ENCODE measurements around the gene CRABP2. TPM values are rescaled to one million over a fixed set of nuclear protein-coding genes. Genes with fewer than 3 reads are reported as not detected.

Gene CRABP2
- polyA plus RNA-seq, 1 of the 3 experiments (the other 2 are of a cell fraction): 42.1 TPM

GRCh38 chr1:156743367-156744302 is 38.3 kb upstream of the CRABP2 start:
- peaks cover 18 to 47% of the 10 kb centered on the region in 2 experiments for H3K36me3 ChIP-seq (replicated peaks in 1 of 2; ENCODE audit: control insufficient read depth in 1 of 2, insufficient read depth in 2 of 2, low read length in 1 of 2)
- H3K4me2 ChIP-seq: no peak overlapping the region
- no peak overlapping the region for H3K9ac ChIP-seq
- no peak for DNase-seq
- POLR2A ChIA-PET: no interaction called here
- TF ChIP-seq NRF1 (IDR thresholded peaks at IDR 0.05; ENCODE audit: low read depth, low read length) (no peak), ELF1 (IDR thresholded peaks at IDR 0.05) (no peak)
- no peak overlapping the region for H2AFZ ChIP-seq (ENCODE audit: low read depth)
- H3K9me3 ChIP-seq: no peaks in the 10 kb centered on the region
- no peak overlapping the region for H3K4me3 ChIP-seq (ENCODE audit: low read depth in 2 of 2, low read length in 1 of 2)
- H3K27me3 ChIP-seq (ENCODE audit: insufficient read depth): no peaks in the 10 kb centered on the region
- peak overlapping the region in 1 of 2 experiments; percentile 82; a peak in 1 of 4 replicates for H3K27ac ChIP-seq (ENCODE audit: low read depth in 2 of 2, low read length in 1 of 2)
- peaks cover 29 to 38% of the 10 kb centered on the region in 2 experiments for H3K4me1 ChIP-seq (ENCODE audit: control insufficient read depth in 1 of 2, insufficient read depth in 2 of 2, low read depth in 1 of 2, low read length in 1 of 2)
- H4K20me1 ChIP-seq (ENCODE audit: insufficient read depth): no peaks in the 10 kb centered on the region
- CTCF ChIA-PET: interaction anchor here (1.7 to 8.6 kb wide), 2 partner anchors 18 to 54 kb away, joined by 6 to 42 read pairs; no protein-coding TSS in a partner anchor
- H3F3A ChIP-seq (replicated peaks; ENCODE audit: insufficient read depth): peaks cover 47% of the 10 kb centered on the region
- no peaks in the 10 kb centered on the region for H3K9me2 ChIP-seq
- WGBS (ENCODE audit: low lambda C conversion rate): 95% methylated on average over 11 of the region's 14 CpGs
- peaks cover 66% of the 10 kb centered on the region for H3K79me2 ChIP-seq (ENCODE audit: insufficient read depth)

GRCh38 chr1:156742801-156743200 is 37.4 kb upstream of the CRABP2 start:
- H3K36me3 ChIP-seq (replicated peaks in 1 of 2; ENCODE audit: control insufficient read depth in 1 of 2, insufficient read depth in 2 of 2, low read length in 1 of 2): peaks cover 20 to 55% of the 10 kb centered on the region in 2 experiments
- H3K4me1 ChIP-seq (ENCODE audit: control insufficient read depth in 1 of 2, insufficient read depth in 2 of 2, low read depth in 1 of 2, low read length in 1 of 2): peaks cover 21 to 30% of the 10 kb centered on the region in 2 experiments
- H3K9ac ChIP-seq: no peak overlapping the region
- no peaks in the 10 kb centered on the region for H4K20me1 ChIP-seq (ENCODE audit: insufficient read depth)
- peaks cover 60% of the 10 kb centered on the region for H3K79me2 ChIP-seq (ENCODE audit: insufficient read depth)
- H3F3A ChIP-seq (replicated peaks; ENCODE audit: insufficient read depth): peaks cover 38% of the 10 kb centered on the region
- no peak overlapping the region for H3K4me3 ChIP-seq (ENCODE audit: low read depth in 2 of 2, low read length in 1 of 2)
- H2AFZ ChIP-seq (ENCODE audit: low read depth): no peak overlapping the region
- H3K9me3 ChIP-seq: no peaks in the 10 kb centered on the region
- H3K9me2 ChIP-seq: no peaks in the 10 kb centered on the region
- no peak for DNase-seq
- no peak overlapping the region for H3K4me2 ChIP-seq
- peak overlapping the region in 1 of 2 experiments; percentile 82; a peak in 3 of 4 replicates for H3K27ac ChIP-seq (ENCODE audit: low read depth in 2 of 2, low read length in 1 of 2)
- WGBS (ENCODE audit: low lambda C conversion rate): 93% methylated on average over 2 of the region's 4 CpGs
- CTCF ChIA-PET: interaction anchor here (1.7 to 8.6 kb wide), 4 partner anchors 14 to 96 kb away, joined by 4 to 42 read pairs (median 14); partner anchors contain the start of genes ISG20L2 and METTL25B
- H3K27me3 ChIP-seq (ENCODE audit: insufficient read depth): no peaks in the 10 kb centered on the region
- POLR2A ChIA-PET: no interaction called here
- TF ChIP-seq RCOR1 (IDR thresholded peaks at IDR 0.05; ENCODE audit: low read length): no peak
- no peak for TF ChIP-seq CTCF (IDR thresholded peaks at IDR 0.05)
- no peak for TF ChIP-seq USF2 (IDR thresholded peaks at IDR 0.05; ENCODE audit: borderline replicate concordance, low read depth, low read length)
- no peak for TF ChIP-seq IRF3 (IDR thresholded peaks at IDR 0.05; ENCODE audit: low read depth, low read length)
- no peak for TF ChIP-seq NRF1 (IDR thresholded peaks at IDR 0.05; ENCODE audit: low read depth, low read length)
- no peak for TF ChIP-seq TEAD4 (IDR thresholded peaks at IDR 0.05; ENCODE audit: borderline replicate concordance, insufficient read depth)
- TF ChIP-seq EP300 (IDR thresholded peaks at IDR 0.05; ENCODE audit: borderline replicate concordance in 1 of 2, low read depth in 1 of 2, low read length in 1 of 2): no peak
- TF ChIP-seq TCF12 (IDR thresholded peaks at IDR 0.05): no peak
- TF ChIP-seq RAD21 (IDR thresholded peaks at IDR 0.05; ENCODE audit: low read length): no peak
- TF ChIP-seq PBX3 (IDR thresholded peaks at IDR 0.05): no peak
- TF ChIP-seq JUND (IDR thresholded peaks at IDR 0.05): no peak
- no peak for TF ChIP-seq RFX5 (IDR thresholded peaks at IDR 0.05; ENCODE audit: low read length)
- no peak for TF ChIP-seq FOSL2 (IDR thresholded peaks at IDR 0.05; ENCODE audit: borderline replicate concordance, low read depth)

Measured in SK-N-SH (cell line).